HG02588 (cell line): ENCODE measurements around the gene STK39.

Experiments used
- ATAC-seq: cut with Tn5 transposase; IDR thresholded peaks from one replicate; pipeline ENCODE4 v1.9.1; 2021; ENCODE audit warnings: mild to moderate bottlenecking, moderate library complexity; ENCODE audit not compliant: unreplicated experiment

STK39 gene

GRCh38 chr2:167941604-167942003 lies 305.8 kb downstream of the STK39 start:
- no peak for ATAC-seq

DNA sequence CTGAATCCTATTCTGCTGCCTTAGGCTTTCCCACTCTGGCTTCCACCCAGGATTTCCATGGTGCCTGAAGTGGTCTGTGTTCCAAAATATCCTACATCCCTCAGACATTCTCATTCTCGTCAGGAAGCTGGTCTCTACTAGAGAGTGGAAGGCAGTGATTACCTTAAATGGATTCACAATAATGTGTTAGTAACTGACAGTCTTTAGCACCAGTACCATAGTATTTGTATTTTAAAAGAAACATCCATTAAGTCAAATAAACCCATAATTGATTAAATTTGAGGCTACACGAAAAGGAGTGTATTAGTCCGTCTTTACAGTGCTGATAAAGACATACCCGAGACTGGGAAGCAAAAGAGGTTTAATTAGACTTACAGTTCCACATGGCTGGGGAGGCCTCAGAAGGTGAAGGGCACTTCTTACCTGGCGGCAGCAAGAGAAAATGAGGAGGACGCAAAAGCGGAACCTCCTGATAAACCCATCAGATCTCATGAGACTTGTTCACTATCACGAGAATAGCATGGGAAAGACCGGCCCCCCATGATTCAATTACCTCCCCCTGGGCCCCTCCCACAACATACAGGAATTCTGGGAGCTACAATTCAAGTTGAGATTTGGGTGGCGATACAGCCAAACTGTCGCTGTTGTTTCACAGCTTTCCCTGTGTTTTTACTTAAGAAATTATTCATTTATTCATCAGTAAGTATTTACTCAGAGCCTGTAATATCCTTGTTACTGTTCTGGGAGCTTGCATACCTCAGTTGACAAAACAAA lies 306.5 kb downstream of the STK39 start:
- no peak for ATAC-seq

DNA sequence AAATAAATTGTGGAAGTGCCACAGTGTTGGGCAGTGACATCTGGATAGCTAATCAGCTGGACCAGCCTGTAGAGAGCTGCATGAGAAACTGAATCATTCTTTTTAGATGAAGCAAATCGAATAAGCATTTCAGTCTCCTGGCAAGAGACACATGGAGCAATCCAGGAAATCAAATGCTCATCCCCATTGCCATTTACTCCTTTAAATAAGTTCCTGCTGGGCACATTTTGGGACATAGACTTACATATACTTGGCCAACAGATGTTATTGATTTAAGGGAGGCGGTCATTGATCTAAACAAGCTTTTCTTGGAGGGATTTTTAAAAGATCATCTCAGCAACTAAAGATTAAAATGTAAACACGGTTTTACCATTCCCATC lies 307.1 kb downstream of the STK39 start:
- ATAC-seq = no peak

- ATAC-seq = no peak
These were observed 307.7 kb downstream of the STK39 start for GRCh38 chr2:167939514-167940345.

- ATAC-seq = no peak
These were observed 310.0 kb downstream of the STK39 start for GRCh38 chr2:167937403-167937802.

- no peak for ATAC-seq
These were observed 311.6 kb downstream of the STK39 start for GRCh38 chr2:167935803-167936110.

DNA sequence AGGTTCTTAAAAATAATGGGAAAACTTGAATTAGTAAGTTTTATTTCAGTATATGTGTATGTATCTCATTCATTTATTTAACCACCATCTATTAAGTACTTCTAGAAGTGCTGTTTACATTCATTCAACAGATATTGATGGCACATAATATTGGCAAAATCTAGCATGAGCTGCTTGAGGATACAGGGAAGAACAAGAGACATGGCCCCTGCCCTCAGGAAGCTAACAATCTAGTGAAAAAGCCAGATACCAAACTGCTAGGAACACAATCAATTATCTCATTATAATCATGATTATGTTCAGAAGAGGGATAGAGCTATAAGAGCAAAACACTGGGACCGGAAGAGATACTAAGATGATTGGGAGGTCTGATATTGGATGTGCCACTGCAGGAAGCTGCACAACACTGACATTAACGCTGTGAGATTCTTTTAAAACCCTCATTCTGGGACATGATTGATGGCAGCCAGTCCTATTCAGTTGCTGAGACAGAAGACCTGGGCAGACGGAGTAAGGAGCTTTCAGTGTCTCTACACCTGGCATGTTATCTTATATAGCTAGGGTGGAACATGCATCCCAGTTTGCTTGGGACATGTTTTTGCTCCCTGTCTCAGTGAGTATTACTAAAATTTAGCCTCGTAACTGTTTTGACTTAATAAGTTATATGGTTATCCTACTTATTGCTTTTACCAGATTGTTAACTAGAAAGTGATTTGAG lies 314.1 kb downstream of the STK39 start:
- no peak for ATAC-seq

GRCh38 chr2:167932123-167932693 lies 315.2 kb downstream of the STK39 start:
- no peak for ATAC-seq

DNA sequence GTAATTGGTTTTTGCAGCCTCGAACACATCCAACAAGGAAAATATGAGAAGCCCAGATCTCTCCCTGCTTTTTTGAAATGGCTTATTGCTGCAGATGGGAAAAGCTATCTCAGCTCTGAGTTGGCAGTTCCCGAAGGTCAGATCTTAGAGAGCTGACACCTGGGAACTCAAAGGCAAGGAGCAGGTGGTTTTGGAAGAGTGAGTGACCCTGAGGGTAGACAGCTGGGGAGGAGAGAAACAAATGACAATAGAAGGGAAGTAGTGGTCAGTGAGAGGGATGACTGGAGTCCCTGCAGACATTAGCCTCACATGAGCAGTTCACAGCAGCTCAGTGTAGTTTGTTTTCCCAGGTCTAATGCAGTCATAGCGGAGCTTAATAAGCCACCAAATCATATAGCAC lies 317.9 kb downstream of the STK39 start:
- ATAC-seq = no peak

- ATAC-seq = no peak
These were observed 319.0 kb downstream of the STK39 start for GRCh38 chr2:167928434-167928833.

GRCh38 chr2:167925758-167926157 lies 321.6 kb downstream of the STK39 start:
- ATAC-seq = no peak

- ATAC-seq = no peak
These were observed 322.8 kb downstream of the STK39 start for GRCh38 chr2:167924556-167924955.

DNA sequence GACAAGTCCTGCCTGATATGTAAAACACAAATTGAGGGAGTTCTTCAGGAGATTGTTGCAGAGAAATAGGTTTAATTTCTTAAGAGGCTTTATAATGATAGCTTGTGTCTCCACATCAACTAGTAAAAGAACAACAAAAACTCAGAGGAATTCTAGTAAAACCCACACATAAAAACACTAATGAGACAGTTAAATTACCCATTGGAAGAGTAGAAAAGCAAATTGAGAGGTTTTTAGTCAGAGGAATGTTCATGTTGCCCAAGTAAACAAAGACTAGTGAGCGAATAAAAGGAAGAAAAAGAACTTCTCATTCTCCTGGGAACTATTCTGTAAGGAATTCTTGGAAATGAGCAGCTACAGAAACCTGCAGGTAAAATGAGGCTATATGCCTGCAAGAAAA lies 330.6 kb downstream of the STK39 start:
- no peak for ATAC-seq

DNA sequence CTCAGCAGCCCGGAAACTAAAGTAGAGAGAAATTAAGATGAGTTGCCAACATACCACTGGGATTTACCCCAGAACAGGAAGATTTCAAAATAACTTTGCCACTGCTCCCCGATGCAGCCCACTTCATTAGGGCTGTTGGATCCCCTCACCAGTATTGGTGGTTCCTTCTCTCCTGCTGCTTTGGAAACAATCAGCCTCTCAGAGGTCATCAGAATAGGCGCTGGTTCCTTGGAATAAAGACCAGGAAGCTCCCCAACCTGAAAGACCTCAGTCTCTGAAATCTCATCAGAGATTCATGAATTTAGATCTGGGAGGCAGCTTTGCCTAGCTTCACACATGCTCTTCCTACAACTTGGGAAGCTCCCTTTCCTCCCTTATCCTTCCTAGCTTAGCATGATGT lies 332.4 kb downstream of the STK39 start:
- no peak for ATAC-seq

DNA sequence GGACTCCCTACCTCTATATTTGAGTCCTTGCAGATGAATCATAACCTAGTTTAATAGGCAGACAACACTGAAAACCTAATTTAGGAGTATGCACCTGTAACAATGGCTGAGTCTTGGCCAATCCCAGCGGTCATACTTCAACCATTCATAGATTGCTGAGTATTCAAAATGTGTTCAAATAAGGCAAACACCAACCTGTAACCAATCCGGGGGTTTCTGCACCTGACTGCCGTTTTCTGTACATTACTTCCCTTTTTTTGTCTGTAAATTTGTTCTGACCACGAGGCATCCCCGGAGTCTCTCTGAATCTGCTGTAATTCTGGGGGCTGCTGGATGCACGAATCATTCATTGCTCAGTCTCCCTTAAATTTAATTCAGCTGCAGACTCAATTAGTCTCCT lies 338.6 kb downstream of the STK39 start:
- ATAC-seq = no peak

DNA sequence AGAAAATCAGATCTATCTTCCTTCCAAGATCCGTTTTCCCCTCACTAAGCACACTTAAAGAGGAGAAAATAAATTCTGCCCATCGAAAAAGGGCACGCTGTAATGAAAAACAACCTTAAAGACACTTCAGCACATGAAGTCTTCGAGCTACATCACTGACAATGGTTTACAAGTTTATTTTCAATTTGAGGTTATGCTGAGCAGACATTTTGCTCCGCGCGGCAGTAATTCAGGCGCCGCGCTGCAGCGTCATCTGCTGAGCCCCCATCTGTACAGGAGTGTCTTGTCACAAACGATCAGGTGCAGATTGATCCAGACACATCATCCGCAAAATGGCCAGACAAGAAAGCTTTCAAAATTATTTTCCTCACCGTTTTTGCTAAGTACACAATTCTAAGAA lies 341.7 kb downstream of the STK39 start:
- ATAC-seq = no peak
